Activated CD8-positive, alpha-beta memory T cell treated with anti-CD3 and anti-CD28 coated beads for 36 hours (primary cell): ENCODE measurements around the gene CDKL4. TPM values are rescaled to one million over a fixed set of nuclear protein-coding genes. Genes with fewer than 3 reads are reported as not detected.

Experiments
- CTCF ChIA-PET: fragments of 350-600 bp; sonication (Branson Sonifier 250); formaldehyde crosslinking; loops from one replicate; lab custom pipeline; 2021; ENCODE audit warnings: antibody characterized with exemption; lab: Charles Lee
- POLR2A ChIA-PET: fragments of 350-600 bp; sonication (Branson Sonifier 250); formaldehyde crosslinking; loops from one replicate; lab custom pipeline; 2021; ENCODE audit warnings: antibody characterized with exemption; lab: Charles Lee
- total RNA-seq, 2 experiments: library from RNA; stranded (reverse); gene quantifications; one replicate each; pipeline ENCODE4 v1.2.3, GENCODE V29; 2021

Gene CDKL4
- total RNA-seq, 2 experiments from 2014 or later, result 0.27 to 0.32 TPM

GRCh38 chr2:39241588-39241987, 2.2 kb downstream of the CDKL4 start:
- ChIA-PET CTCF (no interaction called here), POLR2A (interaction anchor here (0.5 kb wide), 1 partner anchor 302 kb away, joined by 3 read pairs; no protein-coding TSS in a partner anchor)

- POLR2A ChIA-PET, result no interaction called here
- CTCF ChIA-PET, result no interaction called here
Observed at GRCh38 chr2:39240758-39241157, 3.0 kb downstream of the CDKL4 start.

- POLR2A ChIA-PET, result no interaction called here
Observed at GRCh38 chr2:39234754-39235153, 9.0 kb downstream of the CDKL4 start.

GRCh38 chr2:39232141-39232540, 11.6 kb downstream of the CDKL4 start:
- POLR2A ChIA-PET, result no interaction called here
- CTCF ChIA-PET, result interaction anchor here (1.0 kb wide), 1 partner anchor 285 kb away, joined by 3 read pairs; no protein-coding TSS in a partner anchor

More at GRCh38 chr2:39234754-39235153, 9.0 kb downstream of the CDKL4 start:
- CTCF ChIA-PET, result no interaction called here

GRCh38 chr2:39228413-39229209, 15.2 kb downstream of the CDKL4 start:
- ChIA-PET CTCF (interaction anchor here (0.6 to 3.8 kb wide), 20 partner anchors 10 to 434 kb away, joined by 3 to 21 read pairs (median 5); partner anchors contain the start of gene SOS1), POLR2A (interaction anchor here (1.2 kb wide), 1 partner anchor 108 kb away, joined by 5 read pairs; the partner anchor contains the start of gene SOS1)

GRCh38 chr2:39227628-39228412, 15.9 kb downstream of the CDKL4 start:
- POLR2A ChIA-PET, result interaction anchor here (1.2 kb wide), 1 partner anchor 107 kb away, joined by 5 read pairs; the partner anchor contains the start of gene SOS1

GRCh38 chr2:39225567-39225966, 18.2 kb downstream of the CDKL4 start:
- POLR2A ChIA-PET, result interaction anchor here (0.9 to 1.0 kb wide), 2 partner anchors 101 to 105 kb away, joined by 3 read pairs; partner anchors contain the start of gene SOS1
- CTCF ChIA-PET, result interaction anchor here (0.8 to 2.3 kb wide), 4 partner anchors 14 to 107 kb away, joined by 3 to 6 read pairs (median 4); partner anchors contain the start of gene SOS1

More at GRCh38 chr2:39227628-39228412, 15.9 kb downstream of the CDKL4 start:
- CTCF ChIA-PET, result interaction anchor here (0.7 to 3.8 kb wide), 14 partner anchors 17 to 433 kb away, joined by 3 to 21 read pairs (median 6); partner anchors contain the start of gene SOS1

GRCh38 chr2:39223909-39224308, 19.9 kb downstream of the CDKL4 start:
- CTCF ChIA-PET, result no interaction called here
- POLR2A ChIA-PET, result no interaction called here

GRCh38 chr2:39221459-39221858, 22.3 kb downstream of the CDKL4 start:
- CTCF ChIA-PET, result interaction anchor here (0.6 kb wide), 1 partner anchor 156 kb away, joined by 4 read pairs; no protein-coding TSS in a partner anchor
- POLR2A ChIA-PET, result no interaction called here

GRCh38 chr2:39220136-39220535, 23.6 kb downstream of the CDKL4 start:
- ChIA-PET CTCF (no interaction called here), POLR2A (no interaction called here)

- POLR2A ChIA-PET, result interaction anchor here (3.3 kb wide), 1 partner anchor 94 kb away, joined by 15 read pairs; no protein-coding TSS in a partner anchor
- CTCF ChIA-PET, result interaction anchor here (0.9 to 1.3 kb wide), 2 partner anchors 11 to 94 kb away, joined by 4 to 5 read pairs; no protein-coding TSS in a partner anchor
Observed at GRCh38 chr2:39218391-39218790, 25.4 kb downstream of the CDKL4 start.

GRCh38 chr2:39217192-39217550, 26.6 kb downstream of the CDKL4 start:
- ChIA-PET POLR2A (interaction anchor here (1.2 to 3.3 kb wide), 2 partner anchors 93 to 96 kb away, joined by 3 to 15 read pairs; partner anchors contain the start of gene SOS1), CTCF (interaction anchor here (1.1 kb wide), 1 partner anchor 89 kb away, joined by 4 read pairs; no protein-coding TSS in a partner anchor)

GRCh38 chr2:39216346-39217191, 27.2 kb downstream of the CDKL4 start:
- POLR2A ChIA-PET, result interaction anchor here (0.8 to 3.3 kb wide), 3 partner anchors 88 to 96 kb away, joined by 3 to 15 read pairs (median 6); partner anchors contain the start of gene SOS1
- CTCF ChIA-PET, result interaction anchor here (0.6 to 1.1 kb wide), 3 partner anchors 19 to 158 kb away, joined by 3 to 4 read pairs (median 3); no protein-coding TSS in a partner anchor

GRCh38 chr2:39215545-39215944, 28.2 kb downstream of the CDKL4 start:
- ChIA-PET CTCF (no interaction called here), POLR2A (interaction anchor here (0.8 to 3.3 kb wide), 2 partner anchors 87 to 91 kb away, joined by 3 to 15 read pairs; no protein-coding TSS in a partner anchor)

- POLR2A ChIA-PET, result no interaction called here
- CTCF ChIA-PET, result interaction anchor here (0.7 kb wide), 1 partner anchor 29 kb away, joined by 3 read pairs; no protein-coding TSS in a partner anchor
Observed at GRCh38 chr2:39213015-39213414, 30.8 kb downstream of the CDKL4 start.

- ChIA-PET POLR2A (interaction anchor here (0.6 kb wide), 1 partner anchor 89 kb away, joined by 3 read pairs; no protein-coding TSS in a partner anchor), CTCF (interaction anchor here (1.6 to 2.2 kb wide), 2 partner anchors 13 to 17 kb away, joined by 3 to 7 read pairs; no protein-coding TSS in a partner anchor)
Observed at GRCh38 chr2:39210846-39211245, 32.9 kb downstream of the CDKL4 start.

- CTCF ChIA-PET, result no interaction called here
- POLR2A ChIA-PET, result no interaction called here
Observed at GRCh38 chr2:39203382-39203781, 40.4 kb downstream of the CDKL4 start.
